Ectodermal cell (in vitro differentiated cells): ENCODE measurements around the gene HSP90AA1. TPM values are rescaled to one million over a fixed set of nuclear protein-coding genes. Genes with fewer than 3 reads are reported as not detected.
A peak's percentile ranks its signal among the peaks of the same experiment; 100 is the strongest.
"Not testable (repeated sequence)": the region's sequence is repeated elsewhere in the genome, so short reads cannot be mapped to it uniquely, and the experiment has no call there.

Experiments used
- H3K27ac ChIP-seq: 2 replicates; pipeline ENCODE4 v1.7.0; 2013; ENCODE audit warnings: mild to moderate bottlenecking, low read depth, low read length; ENCODE audit not compliant: insufficient read depth, poor library complexity, severe bottlenecking
- H3K27me3 ChIP-seq: 2 replicates; pipeline ENCODE4 v1.7.0; 2013; ENCODE audit warnings: mild to moderate bottlenecking, low read length; ENCODE audit not compliant: insufficient read depth, control insufficient read depth, poor library complexity, severe bottlenecking
- H3K36me3 ChIP-seq: one replicate; pipeline ENCODE4 v1.7.0; 2013; ENCODE audit warnings: low read length; ENCODE audit not compliant: control insufficient read depth, insufficient read depth
- H3K4me1 ChIP-seq: one replicate; pipeline ENCODE4 v1.7.0; 2013; ENCODE audit warnings: low read length; ENCODE audit not compliant: control insufficient read depth, insufficient read depth
- H3K4me3 ChIP-seq: 2 replicates; pipeline ENCODE4 v1.7.0; 2013; ENCODE audit warnings: low read depth, low read length, control low read depth; ENCODE audit not compliant: insufficient read depth
- H3K9me3 ChIP-seq: 2 replicates; pipeline ENCODE4 v1.7.0; 2013; ENCODE audit warnings: mild to moderate bottlenecking, low read length, moderate library complexity; ENCODE audit not compliant: control insufficient read depth
- WGBS, 2 experiments: methylation state at CpG; one replicate each; pipeline ENCODE4 v1.1.7; 2013; ENCODE audit warnings: missing lambda C conversion rate in 2 of 2; 5-methylcytosine and 5-hydroxymethylcytosine counted together
- polyA plus RNA-seq, 4 experiments: library from polyadenylated mRNA; stranded (reverse); fragments of 50-300 nt; gene quantifications; one replicate each; pipeline ENCODE4 v1.2.3, GENCODE V29; 2013

The HSP90AA1 gene
- 970 TPM for polyA plus RNA-seq (2013, experiment 1 of 4)
- 894 TPM for polyA plus RNA-seq (2013, experiment 2 of 4)
- 725 TPM for polyA plus RNA-seq (2013, experiment 3 of 4)
- 747 TPM for polyA plus RNA-seq (2013, experiment 4 of 4)

DNA sequence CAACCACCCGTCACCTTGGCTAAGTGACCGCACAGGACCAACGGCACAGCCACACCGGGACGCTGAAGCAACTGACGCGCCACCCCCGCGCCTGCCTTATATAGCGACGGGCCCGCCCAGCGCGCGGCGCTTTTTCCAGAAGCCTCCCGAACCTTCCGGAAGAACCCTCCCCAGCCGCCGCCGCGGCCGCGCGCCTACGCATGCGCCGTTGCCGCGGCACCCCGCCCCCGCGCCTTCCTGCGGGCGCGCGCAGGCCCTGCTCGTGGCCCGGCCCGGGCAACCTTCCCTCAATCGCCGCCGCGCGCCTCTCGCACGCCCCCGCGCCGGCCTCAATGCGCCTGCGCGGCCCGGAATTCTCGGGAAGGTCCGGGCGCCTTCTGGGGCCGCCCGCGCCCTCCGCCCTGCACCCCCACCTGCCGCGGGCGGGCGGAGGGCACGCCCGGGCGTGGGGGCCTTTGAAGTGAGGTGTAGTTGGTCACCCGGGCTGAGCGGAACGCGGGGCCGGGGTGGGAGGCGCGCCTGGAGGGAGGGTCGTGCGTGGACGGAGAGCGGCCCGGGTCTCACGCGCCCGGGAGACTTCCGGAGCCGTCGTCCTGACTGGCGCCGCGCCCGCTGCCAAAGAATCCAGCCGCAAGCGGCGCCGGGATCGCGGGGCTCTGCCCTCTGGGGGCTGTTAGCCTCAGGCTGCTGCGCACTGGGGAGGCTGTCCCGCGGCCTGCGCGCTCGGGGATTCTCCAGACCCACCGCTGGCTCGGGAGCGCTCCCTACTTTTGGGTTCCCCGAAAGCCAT, at the start of gene HSP90AA1:
TSS of gene HSP90AA1 (minus strand) at position 73 of the 790 bp plus-strand sequence. CDS start 666 bp downstream, outside the sequence.
- Histone ChIP-seq H3K9me3 (no peaks in the 10 kb centered on the region), H3K27ac (peak within 1 kb of the TSS; percentile 96), H3K36me3 (peaks cover 32% of the 10 kb centered on the region), H3K4me3 (peak within 1 kb of the TSS; percentile 90), H3K27me3 (no peaks in the 10 kb centered on the region), H3K4me1 (peaks cover 23% of the 10 kb centered on the region)
- 0% methylated on average over 106 of the region's 106 CpGs for WGBS, 2 experiments

DNA sequence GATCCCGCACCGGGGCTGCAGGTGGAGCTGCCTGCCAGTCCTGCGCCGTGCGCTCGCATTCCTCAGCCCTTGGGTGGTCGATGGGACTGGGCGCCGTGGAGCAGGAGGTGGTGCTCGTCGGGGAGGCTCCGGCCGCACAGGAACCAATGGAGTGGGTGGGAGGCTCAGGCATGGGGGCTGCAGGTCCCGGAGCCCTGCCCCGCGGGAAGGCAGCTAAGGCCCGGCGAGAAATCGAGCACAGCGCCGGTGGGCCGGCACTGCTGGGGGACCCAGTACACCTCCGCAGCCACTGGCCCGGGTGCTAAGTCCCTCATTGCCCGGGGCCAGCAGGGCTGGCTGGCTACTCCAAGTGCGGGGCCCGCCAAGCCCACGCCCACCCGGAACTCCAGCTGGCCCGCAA, 48.6 kb upstream of the HSP90AA1 start:
- H3K4me1 ChIP-seq, H3K27ac ChIP-seq, H3K9me3 ChIP-seq, H3K36me3 ChIP-seq, H3K4me3 ChIP-seq, H3K27me3 ChIP-seq: not testable (repeated sequence)
- WGBS, 2 experiments, result 95 to 97% methylated on average over 30 of the region's 30 CpGs

DNA sequence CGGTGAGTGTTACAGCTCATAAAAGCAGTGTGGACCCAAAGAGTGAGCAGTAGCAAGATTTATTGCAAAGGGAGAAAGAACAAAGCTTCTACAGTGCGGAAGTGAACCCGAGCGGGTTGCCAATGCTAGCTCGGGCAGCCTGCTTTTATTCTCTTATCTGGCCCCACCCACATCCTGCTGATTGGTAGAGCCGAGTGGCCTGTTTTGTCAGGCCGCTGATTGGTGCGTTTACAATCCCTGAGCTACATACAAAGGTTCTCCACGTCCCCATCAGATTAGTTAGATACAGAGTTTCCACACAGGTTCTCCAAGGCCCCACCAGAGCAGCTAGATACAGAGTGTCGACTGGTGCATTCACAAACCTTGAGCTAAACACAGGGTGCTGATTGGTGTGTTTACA, 47.9 kb upstream of the HSP90AA1 start:
- not testable (repeated sequence) for H3K9me3 ChIP-seq, H3K27me3 ChIP-seq, H3K27ac ChIP-seq, H3K36me3 ChIP-seq, H3K4me3 ChIP-seq, H3K4me1 ChIP-seq
- WGBS, 2 experiments, result 90 to 96% methylated on average over 9 of the region's 10 CpGs

- not testable (repeated sequence) for H3K27ac ChIP-seq, H3K9me3 ChIP-seq, H3K27me3 ChIP-seq, H3K4me1 ChIP-seq, H3K36me3 ChIP-seq, H3K4me3 ChIP-seq
- WGBS, 2 experiments, result 92 to 94% methylated on average over 9 of the region's 9 CpGs
Measured at GRCh38 chr14:102134021-102134420, 47.2 kb upstream of the HSP90AA1 start.

- H3K4me1 ChIP-seq, result no peaks in the 10 kb centered on the region
- H3K27me3 ChIP-seq, result no peaks in the 10 kb centered on the region
- H3K4me3 ChIP-seq, result no peak overlapping the region
- H3K36me3 ChIP-seq, result no peaks in the 10 kb centered on the region
- WGBS, 2 experiments, result 75 to 87% methylated on average over 6 of the region's 6 CpGs
- no peak overlapping the region for H3K27ac ChIP-seq
- no peaks in the 10 kb centered on the region for H3K9me3 ChIP-seq
Measured at GRCh38 chr14:102131741-102132140, 44.9 kb upstream of the HSP90AA1 start.

DNA sequence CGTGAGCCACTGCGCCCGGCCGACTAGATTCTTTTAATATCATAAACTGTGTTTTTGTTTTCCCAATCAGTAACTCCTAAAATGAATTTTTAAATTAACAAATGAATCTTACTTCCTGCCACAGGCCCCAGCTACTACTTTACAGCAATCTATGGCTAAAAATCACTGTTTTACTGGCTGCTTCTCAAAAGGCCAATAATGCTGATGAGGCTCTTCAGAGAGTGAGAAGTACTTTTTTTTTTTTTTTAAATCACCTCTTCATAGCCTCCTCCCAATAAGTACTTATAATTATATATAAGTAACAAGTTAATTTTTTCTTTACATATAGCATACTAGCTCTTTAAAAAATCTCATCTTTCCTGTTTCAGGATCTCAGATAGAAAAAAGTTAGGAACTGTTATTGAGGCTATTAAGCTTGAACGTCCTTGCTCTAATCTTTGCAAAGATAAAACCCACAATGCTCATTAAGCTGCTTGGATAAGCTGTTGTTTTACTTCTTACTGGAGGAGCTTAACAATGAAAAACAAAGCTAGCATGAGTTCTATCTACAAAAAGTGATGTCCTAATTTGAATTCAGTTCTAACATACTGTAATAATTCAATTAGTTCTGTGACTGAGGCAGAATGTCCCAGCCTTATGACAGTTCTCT, 40.1 kb upstream of the HSP90AA1 start:
- Histone ChIP-seq H3K27ac (no peak overlapping the region), H3K4me1 (no peaks in the 10 kb centered on the region), H3K9me3 (no peaks in the 10 kb centered on the region), H3K36me3 (no peaks in the 10 kb centered on the region), H3K27me3 (no peaks in the 10 kb centered on the region), H3K4me3 (no peak overlapping the region)
- 81 to 89% methylated on average over 5 of the region's 5 CpGs for WGBS, 2 experiments

DNA sequence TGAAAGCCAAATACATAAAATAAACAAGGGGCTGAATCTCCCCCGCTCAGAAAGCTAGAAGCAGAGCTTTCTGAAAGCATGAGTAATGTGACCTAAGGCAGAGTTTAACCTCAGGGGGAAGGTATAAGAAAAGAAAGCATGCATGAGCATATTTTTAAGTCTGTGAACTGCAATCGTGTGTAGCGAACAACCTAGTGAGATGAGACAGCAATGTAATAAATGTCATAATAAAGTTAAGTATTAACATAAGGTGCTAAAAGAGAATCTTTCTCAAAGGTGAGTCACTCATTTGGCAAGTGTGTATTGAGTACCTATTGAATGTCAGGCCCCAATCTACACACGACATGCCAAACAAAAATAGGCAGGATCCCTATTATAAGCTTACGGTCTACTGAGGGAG, 38.7 kb upstream of the HSP90AA1 start:
- H3K27ac ChIP-seq, result no peak overlapping the region
- 90 to 92% methylated on average over 5 of the region's 5 CpGs for WGBS, 2 experiments

GRCh38 chr14:102124419-102124818, 37.6 kb upstream of the HSP90AA1 start:
- no peak overlapping the region for H3K4me3 ChIP-seq
- no peaks in the 10 kb centered on the region for H3K36me3 ChIP-seq
- H3K27ac ChIP-seq, result no peak overlapping the region
- H3K27me3 ChIP-seq, result no peaks in the 10 kb centered on the region
- no peaks in the 10 kb centered on the region for H3K4me1 ChIP-seq
- no peaks in the 10 kb centered on the region for H3K9me3 ChIP-seq

More for the DNA sequence above, 38.7 kb upstream of the HSP90AA1 start:
- H3K27me3 ChIP-seq, result no peaks in the 10 kb centered on the region
- H3K4me1 ChIP-seq, result no peaks in the 10 kb centered on the region
- H3K9me3 ChIP-seq, result no peaks in the 10 kb centered on the region
- no peak overlapping the region for H3K4me3 ChIP-seq
- no peaks in the 10 kb centered on the region for H3K36me3 ChIP-seq

DNA sequence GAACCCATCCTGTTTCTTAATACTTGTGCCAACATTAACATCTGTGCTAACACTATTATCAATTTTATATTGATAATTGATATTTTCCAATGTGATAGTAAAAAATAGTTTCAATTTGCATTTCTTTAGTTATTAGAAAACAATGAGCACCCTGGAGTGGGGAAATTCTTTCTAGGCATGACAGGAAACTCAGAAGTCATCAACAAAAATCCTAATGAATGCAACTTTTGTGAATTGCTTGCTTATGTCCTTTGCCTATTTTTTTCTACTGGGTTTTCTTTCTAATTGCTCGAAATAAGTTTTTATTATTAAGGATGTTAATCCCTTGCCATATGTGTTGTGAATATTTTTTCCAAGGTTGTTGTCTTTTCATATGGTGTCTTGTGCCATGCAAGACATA, 34.7 kb upstream of the HSP90AA1 start:
- WGBS, 2 experiments, result 94 to 100% methylated on average over 1 of the region's 1 CpG
- Histone ChIP-seq H3K9me3 (peaks cover 2% of the 10 kb centered on the region), H3K36me3 (no peaks in the 10 kb centered on the region), H3K4me1 (no peaks in the 10 kb centered on the region), H3K27me3 (no peaks in the 10 kb centered on the region), H3K27ac (no peak overlapping the region), H3K4me3 (no peak overlapping the region)

GRCh38 chr14:102120888-102121287, 34.0 kb upstream of the HSP90AA1 start:
- no peaks in the 10 kb centered on the region for H3K36me3 ChIP-seq
- H3K27ac ChIP-seq, result no peak overlapping the region
- no peak overlapping the region for H3K4me3 ChIP-seq
- WGBS, 2 experiments, result 80 to 85% methylated on average over 1 of the region's 1 CpG
- H3K9me3 ChIP-seq, result peaks cover 2% of the 10 kb centered on the region
- no peaks in the 10 kb centered on the region for H3K27me3 ChIP-seq
- H3K4me1 ChIP-seq, result no peaks in the 10 kb centered on the region
